Measurements from ENCODE around the gene MIA.
"Not testable (repeated sequence)": the region's sequence is repeated elsewhere in the genome, so short reads cannot be mapped to it uniquely, and the experiment has no call there.

The MIA gene

GRCh38 chr19:40750874-40751537 is 24.3 kb upstream of the MIA start, which contains the start of gene SNRPA:
TSS of gene SNRPA (plus strand) at chr19:40751203. CDS start at chr19:40751409, 206 bp downstream.
- DNase-seq: peak; percentile 96

GRCh38 chr19:40752257-40752781 is 23.0 kb upstream of the MIA start:
- DNase-seq: no peak

- DNase-seq: no peak
These were observed 20.6 kb upstream of the MIA start for GRCh38 chr19:40754611-40755247.

GRCh38 chr19:40755248-40755624 is 20.1 kb upstream of the MIA start:
- no peak for DNase-seq

GRCh38 chr19:40755791-40756190 is 19.5 kb upstream of the MIA start:
- no peak for DNase-seq

- no peak for DNase-seq
These were observed 18.7 kb upstream of the MIA start for GRCh38 chr19:40756502-40757110.

- DNase-seq: no peak
These were observed 16.8 kb upstream of the MIA start for GRCh38 chr19:40758491-40758890.

GRCh38 chr19:40759352-40759751 is 16.0 kb upstream of the MIA start:
- DNase-seq: no peak

GRCh38 chr19:40762754-40763470 is 12.4 kb upstream of the MIA start:
- no peak for DNase-seq

GRCh38 chr19:40763526-40763925 is 11.8 kb upstream of the MIA start:
- no peak for DNase-seq

GRCh38 chr19:40763963-40764362 is 11.4 kb upstream of the MIA start:
- no peak for DNase-seq

GRCh38 chr19:40766385-40766784 is 8.9 kb upstream of the MIA start:
- DNase-seq: not testable (repeated sequence)

- no peak for DNase-seq
These were observed 6.5 kb upstream of the MIA start for GRCh38 chr19:40768869-40769268.

GRCh38 chr19:40771101-40771862 is 4.0 kb upstream of the MIA start:
- not testable (repeated sequence) for DNase-seq

GRCh38 chr19:40775632-40776022 is 306 bp downstream of the MIA start:
- DNase-seq: no peak

- DNase-seq: no peak
These were observed 1.0 kb downstream of the MIA start for GRCh38 chr19:40776364-40776763.

- DNase-seq: peak; percentile 87
These were observed 1.8 kb downstream of the MIA start for GRCh38 chr19:40776932-40777644.

- no peak for DNase-seq
These were observed 2.3 kb downstream of the MIA start for GRCh38 chr19:40777645-40777936.

- DNase-seq: peak; percentile 98
These were observed 2.8 kb downstream of the MIA start, which contains the start of gene RAB4B for GRCh38 chr19:40777937-40778705. TSS of gene RAB4B (plus strand) at chr19:40778247. CDS start at chr19:40778376, 129 bp downstream.

GRCh38 chr19:40778706-40779284 is 3.5 kb downstream of the MIA start:
- no peak for DNase-seq

GRCh38 chr19:40780582-40780981 is 5.3 kb downstream of the MIA start:
- DNase-seq: no peak
